Measurements from ENCODE around the gene MYL6B.
"Not testable (repeated sequence)": the region's sequence is repeated elsewhere in the genome, so short reads cannot be mapped to it uniquely, and the experiment has no call there.

The MYL6B gene

GRCh38 chr12:56154246-56154771, 1.9 kb downstream of the MYL6B start:
- no peak for DNase-seq

- no peak for DNase-seq
Measured at GRCh38 chr12:56154818-56155217, 2.4 kb downstream of the MYL6B start.

GRCh38 chr12:56155256-56155845, 3.0 kb downstream of the MYL6B start:
- DNase-seq: no peak

- DNase-seq: not testable (repeated sequence)
Measured at GRCh38 chr12:56156464-56157200, 4.2 kb downstream of the MYL6B start.

GRCh38 chr12:56157201-56158028, 5.0 kb downstream of the MYL6B start:
- DNase-seq: peak; percentile 60 to 68

GRCh38 chr12:56158029-56158925, 5.9 kb downstream of the MYL6B start, which contains the start of gene MYL6:
TSS of gene MYL6 (plus strand) at chr12:56158359. CDS start at chr12:56158402, 43 bp downstream.
- DNase-seq: peak; percentile 90 to 94

- peak; percentile 44 to 55 for DNase-seq
Measured at GRCh38 chr12:56158926-56159461, 6.6 kb downstream of the MYL6B start.

- DNase-seq: no peak
Measured at GRCh38 chr12:56159482-56160192, 7.2 kb downstream of the MYL6B start.

GRCh38 chr12:56160193-56160763, 7.9 kb downstream of the MYL6B start:
- DNase-seq: peak; percentile 58 to 71

GRCh38 chr12:56160894-56161689, 8.7 kb downstream of the MYL6B start:
- DNase-seq: no peak

- no peak for DNase-seq
Measured at GRCh38 chr12:56161690-56162351, 9.4 kb downstream of the MYL6B start.

- no peak for DNase-seq
Measured at GRCh38 chr12:56162468-56163290, 10.3 kb downstream of the MYL6B start.

GRCh38 chr12:56163533-56164344, 11.4 kb downstream of the MYL6B start:
- no peak for DNase-seq

- no peak for DNase-seq
Measured at GRCh38 chr12:56164345-56164729, 11.9 kb downstream of the MYL6B start.

- no peak for DNase-seq
Measured at GRCh38 chr12:56165369-56165768, 13.0 kb downstream of the MYL6B start.

GRCh38 chr12:56169229-56169759, 16.9 kb downstream of the MYL6B start:
- DNase-seq: no peak

- no peak for DNase-seq
Measured at GRCh38 chr12:56172839-56173238, 20.5 kb downstream of the MYL6B start.
